IMR-90 (cell line): Measurements from ENCODE around the gene CLEC20A. TPM values are rescaled to one million over a fixed set of nuclear protein-coding genes. Genes with fewer than 3 reads are reported as not detected.

Experiments
- ATAC-seq: fragments of 200-7000 bp; cut with Tn5 transposase; 2 replicates; pipeline ENCODE4 v1.9.1; 2020; ENCODE audit warnings: low read depth, mild to moderate bottlenecking, moderate library complexity
- BruUV-seq: library from RNA; stranded (reverse); fragments of 400-500 nt; replicated peaks from 2 replicates; lab custom pipeline; 2021; lab: Mats Ljungman, UMichigan
- CTCF ChIA-PET: fragments of 300-600 bp; formaldehyde crosslinking; extraction: SDS; loops from one replicate; lab custom pipeline; 2021; ENCODE audit warnings: antibody characterized with exemption; lab: Yijun Ruan, JAX
- POLR2A ChIA-PET: fragments of 300-600 bp; sonication (Branson Sonifier 250); formaldehyde crosslinking; loops from one replicate; lab custom pipeline; 2022; ENCODE audit warnings: antibody characterized with exemption; ENCODE audit not compliant: unreplicated experiment; lab: Charles Lee
- DNase-seq: peaks from one replicate; pipeline ENCODE4 v3.0.0; 2013
- H2AFZ ChIP-seq: replicated peaks from 2 replicates; pipeline ENCODE3; 2013; ENCODE audit warnings: low read length, mild to moderate bottlenecking; ENCODE audit not compliant: poor library complexity
- H2AK5ac ChIP-seq: 2 replicates; pipeline ENCODE4 v1.6.1; 2013; ENCODE audit warnings: low read depth, low read length, inconsistent platforms
- H2AK9ac ChIP-seq: replicated peaks from 2 replicates; pipeline ENCODE3; 2013; ENCODE audit warnings: mild to moderate bottlenecking, low read depth, low read length, moderate library complexity; ENCODE audit not compliant: poor library complexity
- H2BK120ac ChIP-seq: 2 replicates; pipeline ENCODE4 v1.6.1; 2013; ENCODE audit warnings: low read depth, low read length, inconsistent platforms
- H2BK15ac ChIP-seq: 3 replicates; pipeline ENCODE4 v1.6.1; 2013; ENCODE audit warnings: low read depth, low read length, inconsistent platforms
- H2BK20ac ChIP-seq: 2 replicates; pipeline ENCODE4 v1.6.1; 2013; ENCODE audit warnings: low read depth, mild to moderate bottlenecking, inconsistent platforms, low read length, moderate library complexity
- H2BK5ac ChIP-seq: 2 replicates; pipeline ENCODE4 v1.6.1; 2013; ENCODE audit warnings: mild to moderate bottlenecking, low read depth, low read length, inconsistent platforms; ENCODE audit not compliant: poor library complexity, severe bottlenecking
- H3K14ac ChIP-seq: replicated peaks from 2 replicates; pipeline ENCODE4 v1.6.1; 2013; ENCODE audit warnings: low read depth, low read length, inconsistent platforms
- H3K18ac ChIP-seq: 2 replicates; pipeline ENCODE4 v1.6.1; 2013; ENCODE audit warnings: low read depth, low read length, control low read depth
- H3K23ac ChIP-seq: 2 replicates; pipeline ENCODE4 v1.6.1; 2013; ENCODE audit warnings: low read depth, low read length, inconsistent platforms
- H3K27ac ChIP-seq: 2 replicates; pipeline ENCODE4 v1.5.1; 2013; ENCODE audit warnings: mild to moderate bottlenecking, control low read depth, low read length; ENCODE audit not compliant: insufficient read depth
- H3K27me3 ChIP-seq: 2 replicates; pipeline ENCODE4 v1.6.1; 2013; ENCODE audit warnings: low read length; ENCODE audit not compliant: control insufficient read depth, insufficient read depth
- H3K36me3 ChIP-seq: 2 replicates; pipeline ENCODE4 v1.6.1; 2013; ENCODE audit warnings: low read length, mixed read lengths; ENCODE audit not compliant: control insufficient read depth, insufficient read depth
- H3K4ac ChIP-seq: 2 replicates; pipeline ENCODE4 v1.6.1; 2013; ENCODE audit warnings: low read depth, low read length, inconsistent platforms
- H3K4me1 ChIP-seq: 2 replicates; pipeline ENCODE4 v1.6.1; 2013; ENCODE audit warnings: low read length, mixed read lengths; ENCODE audit not compliant: control insufficient read depth, insufficient read depth
- H3K4me2 ChIP-seq: 2 replicates; pipeline ENCODE4 v1.6.1; 2013; ENCODE audit warnings: low read depth, mild to moderate bottlenecking, control low read depth, low read length, moderate library complexity
- H3K4me3 ChIP-seq: 2 replicates; pipeline ENCODE4 v1.5.1; 2013; ENCODE audit warnings: low read depth, mild to moderate bottlenecking, control low read depth, low read length, moderate library complexity; ENCODE audit not compliant: insufficient read depth
- H3K56ac ChIP-seq: 2 replicates; pipeline ENCODE4 v1.6.1; 2013; ENCODE audit warnings: low read length, inconsistent platforms; ENCODE audit not compliant: insufficient read depth; ENCODE audit errors: extremely low read depth
- H3K79me1 ChIP-seq, 2 experiments: 2 replicates each; pipeline ENCODE4 v1.6.1; 2013; ENCODE audit warnings: low read length in 2 of 2, inconsistent platforms in 1 of 2, low read depth in 1 of 2
- H3K9ac ChIP-seq: 2 replicates; pipeline ENCODE4 v1.6.1; 2013; ENCODE audit warnings: low read depth, low read length, control low read depth
- H3K9me1 ChIP-seq: 2 replicates; pipeline ENCODE4 v1.6.1; 2013; ENCODE audit warnings: low read length, inconsistent platforms; ENCODE audit not compliant: insufficient read depth
- H3K9me3 ChIP-seq: 2 replicates; pipeline ENCODE4 v1.6.1; 2013; ENCODE audit warnings: low read length; ENCODE audit not compliant: control insufficient read depth, insufficient read depth
- H4K20me1 ChIP-seq: 2 replicates; pipeline ENCODE4 v1.6.1; 2013; ENCODE audit warnings: low read length, inconsistent platforms; ENCODE audit not compliant: insufficient read depth
- H4K5ac ChIP-seq: 2 replicates; pipeline ENCODE4 v1.6.1; 2013; ENCODE audit warnings: mild to moderate bottlenecking, low read depth, low read length, control low read depth
- H4K8ac ChIP-seq, 2 experiments: 2 replicates each; pipeline ENCODE4 v1.6.1; 2013; ENCODE audit warnings: low read depth in 2 of 2, low read length in 2 of 2, control low read depth in 1 of 2, inconsistent platforms in 1 of 2
- H4K91ac ChIP-seq: 2 replicates; pipeline ENCODE4 v1.6.1; 2013; ENCODE audit warnings: low read depth, low read length, inconsistent platforms; ENCODE audit not compliant: insufficient read depth
- BHLHE40 ChIP-seq: fragments of 150-350 bp; IDR thresholded peaks from 2 replicates; pipeline ENCODE4 v1.6.1; 2016; ENCODE audit warnings: mild to moderate bottlenecking, low read depth, low read length
- NFE2L2 ChIP-seq: fragments of 150-350 bp; IDR thresholded peaks from 2 replicates; pipeline ENCODE4 v1.6.1; 2016; ENCODE audit warnings: low read depth, mild to moderate bottlenecking, low read length
- RFX5 ChIP-seq: IDR thresholded peaks from 2 replicates; pipeline ENCODE4 v1.8.0; 2012; ENCODE audit warnings: low read depth, mild to moderate bottlenecking, low read length, moderate library complexity
- SMC3 ChIP-seq: fragments of 150-350 bp; IDR thresholded peaks from 2 replicates; pipeline ENCODE4 v1.6.1; 2016; ENCODE audit warnings: low read depth, mild to moderate bottlenecking, antibody characterized with exemption, low read length, moderate library complexity
- WGBS, 2 experiments: methylation state at CpG; one replicate each; pipeline versions ENCODE4 v1.1.5 to v1.1.7; 2013; ENCODE audit warnings: missing lambda C conversion rate in 2 of 2; ENCODE audit not compliant: insufficient read length in 1 of 2; ENCODE audit errors: extremely low coverage in 2 of 2; 5-methylcytosine and 5-hydroxymethylcytosine counted together
- dilution Hi-C: fragments of 300-500 bp; cut with HindIII; formaldehyde crosslinking; loops from one replicate; pipeline ENCODE4 v1.14.3; 2018; ENCODE audit warnings: low sequenced_read_pairs; ENCODE audit not compliant: unreplicated experiment
- in situ Hi-C: fragments of 300-500 bp; cut with MboI; formaldehyde crosslinking; loops from 3 replicates; pipeline ENCODE4 v1.14.3; 2019; ENCODE audit warnings: low sequenced_read_pairs, inconsistent platforms, mixed read lengths
- intact Hi-C: fragments of 100-400 bp; cut with micrococcal nuclease; formaldehyde crosslinking; loops from 2 replicates; pipeline ENCODE4 v1.10.0; 2022
- polyA plus RNA-seq, 3 experiments: library from polyadenylated mRNA; depleted of rRNA; stranded (reverse); fragments of >200 nt; gene quantifications; 2 replicates each; pipeline ENCODE4 v1.2.3, GENCODE V29; 2012; ENCODE audit warnings: low replicate concordance in 1 of 3
- total RNA-seq: library from RNA; depleted of rRNA; stranded (reverse); fragments of >200 nt; gene quantifications from 2 replicates; pipeline ENCODE4 v1.2.3, GENCODE V29; 2012

CLEC20A gene
- total and polyA plus RNA-seq, 2 of the 4 experiments (the other 2 are of a cell fraction) = not detected

- intact Hi-C loops (no loop called here), dilution Hi-C loops (no loop called here), in situ Hi-C loops (no loop called here)
- no peak overlapping the region for H3K4ac ChIP-seq
- DNase-seq (no peak), ATAC-seq (no peak)
- no peak overlapping the region for H3K9ac ChIP-seq
- no peak overlapping the region for H2AK9ac ChIP-seq
- H3K23ac ChIP-seq = no peak overlapping the region
- H3K27me3 ChIP-seq = no peaks in the 10 kb centered on the region
- peaks cover 0 to 4% of the 10 kb centered on the region in 2 experiments; a peak in 1 of 4 replicates for H3K79me1 ChIP-seq
- WGBS, 2 experiments = 97% methylated on average over 6 of the region's 12 CpGs; no CpG with 5 or more reads in 1 of the 2 experiments
- no peak overlapping the region for H4K91ac ChIP-seq
- POLR2A ChIA-PET = no interaction called here
- no peak overlapping the region for H3K4me2 ChIP-seq
- H3K14ac ChIP-seq = no peak overlapping the region
- H2BK5ac ChIP-seq = no peak overlapping the region
- H2AK5ac ChIP-seq = no peak overlapping the region
- H2BK15ac ChIP-seq = no peak overlapping the region
- no peak overlapping the region for H4K5ac ChIP-seq
- H3K4me3 ChIP-seq = no peak overlapping the region
- peaks cover 8% of the 10 kb centered on the region for H3K36me3 ChIP-seq
- H3K4me1 ChIP-seq = peaks cover 4% of the 10 kb centered on the region; the same call in 1 of the 2 replicates
- TF ChIP-seq SMC3 = no peak
- TF ChIP-seq NFE2L2 = no peak
- no peak for TF ChIP-seq BHLHE40
- no peak for TF ChIP-seq RFX5
- H2BK20ac ChIP-seq = no peak overlapping the region
- H3K9me1 ChIP-seq = 0 out of 2 replicates have a peak, but pooled peaks cover 4% of the 10 kb centered on the region
- H3K56ac ChIP-seq = no peak overlapping the region
- CTCF ChIA-PET = no interaction called here
- no peaks in the 10 kb centered on the region for H4K20me1 ChIP-seq
- no peaks in the 10 kb centered on the region for H3K9me3 ChIP-seq
- no TSS peak for BruUV-seq
- no peak overlapping the region for H2BK120ac ChIP-seq
- H4K8ac ChIP-seq = no peak overlapping the region
- H2AFZ ChIP-seq = no peak overlapping the region
- no peak overlapping the region for H3K27ac ChIP-seq
- H3K18ac ChIP-seq = no peak overlapping the region
Observed at GRCh38 chr1:178458203-178458602, 38.6 kb downstream of the CLEC20A start.
